ENCODE data around the gene FANCC.
"Not testable (repeated sequence)": the region's sequence is repeated elsewhere in the genome, so short reads cannot be mapped to it uniquely, and the experiment has no call there.

Gene FANCC

DNA sequence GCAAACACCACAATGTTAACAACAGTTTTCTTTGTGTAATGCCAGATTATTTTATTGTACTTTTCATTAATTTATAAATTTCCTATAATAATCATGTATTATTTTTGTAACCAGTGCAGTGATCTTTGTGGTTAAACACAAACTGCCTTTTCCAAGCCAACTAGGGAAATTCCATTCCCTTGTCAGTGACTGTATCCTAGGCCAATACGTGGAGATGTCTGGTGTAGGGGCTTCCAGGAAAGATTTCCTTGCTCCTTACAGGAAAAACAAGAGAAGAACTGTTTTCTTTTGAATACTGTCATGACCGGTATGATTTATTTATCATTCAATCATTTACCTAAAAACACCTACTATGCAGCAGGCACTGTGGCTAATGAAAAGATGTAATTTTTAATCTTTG lies 31.4 kb downstream of the FANCC start:
- H3K36me3 ChIP-seq, result no peaks in the 10 kb centered on the region
- H3K9me3 ChIP-seq, result peaks cover 4% of the 10 kb centered on the region
- no peak overlapping the region for H3K27ac ChIP-seq
- TF ChIP-seq Cebpa-rat (IDR thresholded peaks at IDR 0.05), result no peak
- H4K20me1 ChIP-seq, result no peaks in the 10 kb centered on the region
- H3K9ac ChIP-seq, result no peak overlapping the region
- no peaks in the 10 kb centered on the region for H3K4me1 ChIP-seq
- no peak overlapping the region for H3K4me3 ChIP-seq
- H3K27me3 ChIP-seq, result no peaks in the 10 kb centered on the region
- H3K4me2 ChIP-seq, result no peak overlapping the region

DNA sequence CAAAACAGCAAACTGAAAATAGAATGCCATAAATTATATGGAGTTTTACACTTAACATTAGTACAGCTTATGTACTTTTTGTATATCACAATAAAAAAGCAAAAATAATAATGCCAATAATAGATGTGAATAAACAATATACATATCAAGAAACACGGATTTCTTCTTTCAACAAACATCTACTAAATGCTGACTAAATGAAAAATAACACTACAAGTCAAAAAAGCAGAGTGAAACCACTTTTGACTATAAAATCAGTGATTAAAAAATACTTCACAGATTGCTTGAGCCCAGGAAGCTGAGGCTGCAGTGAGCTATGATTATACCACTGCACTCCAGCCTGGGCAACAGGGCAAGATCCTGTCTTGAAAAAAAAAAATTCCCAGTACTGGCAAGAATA lies 32.2 kb downstream of the FANCC start:
- Histone ChIP-seq H3K36me3 (no peaks in the 10 kb centered on the region), H3K27me3 (no peaks in the 10 kb centered on the region), H3K27ac (no peak overlapping the region), H4K20me1 (no peaks in the 10 kb centered on the region), H3K9me3 (peaks cover 11% of the 10 kb centered on the region), H3K9ac (no peak overlapping the region), H3K4me1 (no peaks in the 10 kb centered on the region), H3K4me2 (no peak overlapping the region), H3K4me3 (no peak overlapping the region)
- TF ChIP-seq Cebpa-rat (IDR thresholded peaks at IDR 0.05), result no peak

DNA sequence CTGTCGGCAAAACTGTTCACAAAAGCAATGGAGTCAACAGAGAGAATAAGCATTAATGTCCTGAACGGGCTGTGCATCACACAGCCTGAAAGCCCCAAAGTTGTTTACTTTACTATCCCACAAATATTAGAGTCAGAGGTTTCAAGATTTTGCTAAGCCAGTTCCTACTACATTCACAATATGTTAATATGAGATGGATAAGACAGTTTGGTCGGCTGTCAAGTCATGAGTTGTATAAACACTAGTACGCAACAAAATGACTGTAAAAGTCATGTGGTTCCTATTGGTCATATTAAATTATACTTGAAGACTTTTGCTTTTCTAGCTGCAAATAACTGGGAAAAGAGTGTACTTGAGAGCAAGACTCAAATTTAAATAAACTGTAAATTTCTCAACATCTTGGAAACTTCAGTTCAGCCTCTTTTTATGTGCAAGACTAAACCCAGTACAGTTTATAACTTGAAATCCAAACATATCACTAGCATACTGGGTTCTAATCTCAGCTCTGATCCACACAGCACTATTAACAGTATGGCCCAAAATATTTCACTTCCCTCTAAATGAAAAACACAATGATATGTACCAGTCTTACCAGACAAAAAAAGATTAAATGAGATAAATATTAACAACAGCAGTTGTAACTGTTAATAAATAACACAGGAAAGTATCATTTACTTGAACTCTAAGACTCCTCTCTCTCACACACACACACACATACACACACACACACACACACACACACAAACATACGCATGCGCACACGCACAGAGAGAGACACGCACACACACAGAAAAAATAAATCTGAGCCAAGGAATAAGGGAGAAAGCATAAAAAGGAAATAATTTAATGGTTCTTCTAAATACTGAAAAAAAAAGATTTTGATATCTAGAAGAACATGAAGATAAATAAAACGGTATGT lies 33.1 kb downstream of the FANCC start:
- Histone ChIP-seq H3K9me3 (peaks cover 18% of the 10 kb centered on the region), H3K9ac (no peak overlapping the region), H3K4me1 (no peaks in the 10 kb centered on the region), H3K27me3 (no peaks in the 10 kb centered on the region), H4K20me1 (no peaks in the 10 kb centered on the region), H3K4me3 (no peak overlapping the region), H3K36me3 (no peaks in the 10 kb centered on the region), H3K4me2 (no peak overlapping the region), H3K27ac (no peak overlapping the region)
- TF ChIP-seq Cebpa-rat (IDR thresholded peaks at IDR 0.05), result no peak

DNA sequence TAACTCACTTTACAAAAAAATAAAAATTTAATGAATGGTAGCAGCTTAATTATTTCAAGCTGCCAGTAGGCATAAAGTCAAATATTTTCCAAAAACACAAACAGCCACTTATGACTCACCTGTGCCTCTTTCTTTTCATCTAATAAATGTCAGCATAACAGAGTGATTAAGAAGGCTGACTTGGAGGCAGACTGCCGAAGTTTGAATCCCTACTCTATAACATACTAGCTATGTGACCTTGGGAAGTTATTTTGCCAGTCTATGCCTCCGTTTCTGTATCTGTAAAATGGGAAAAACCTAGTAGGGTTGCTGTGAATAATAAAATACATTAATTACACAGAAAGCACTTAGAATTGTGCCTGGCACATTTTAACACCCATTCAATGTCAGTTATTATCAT lies 33.8 kb downstream of the FANCC start:
- no peak for TF ChIP-seq Cebpa-rat (IDR thresholded peaks at IDR 0.05)
- Histone ChIP-seq H3K4me3 (no peak overlapping the region), H4K20me1 (no peaks in the 10 kb centered on the region), H3K36me3 (no peaks in the 10 kb centered on the region), H3K27ac (no peak overlapping the region), H3K9ac (no peak overlapping the region), H3K9me3 (peaks cover 26% of the 10 kb centered on the region), H3K4me1 (no peaks in the 10 kb centered on the region), H3K4me2 (no peak overlapping the region), H3K27me3 (no peaks in the 10 kb centered on the region)

DNA sequence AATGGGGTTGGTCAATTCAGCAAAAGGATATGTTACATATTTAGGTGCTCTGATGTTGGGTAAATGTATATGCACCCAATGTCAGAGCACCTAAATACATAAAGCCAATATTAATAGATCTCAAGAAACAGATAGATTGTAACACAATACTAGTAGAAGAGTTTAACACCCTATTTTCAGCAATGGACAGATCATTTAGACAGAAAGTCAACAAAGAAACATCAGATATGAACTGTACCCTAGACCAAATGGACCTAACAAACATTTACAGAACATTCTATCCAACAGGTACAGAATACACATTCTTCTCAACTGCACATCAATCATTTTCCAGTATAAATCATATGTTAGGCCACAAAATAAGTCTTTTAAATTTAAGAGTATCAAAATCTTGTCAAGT lies 35.2 kb downstream of the FANCC start:
- H4K20me1 ChIP-seq, result no peaks in the 10 kb centered on the region
- no peaks in the 10 kb centered on the region for H3K4me1 ChIP-seq
- no peak overlapping the region for H3K4me3 ChIP-seq
- no peak overlapping the region for H3K4me2 ChIP-seq
- no peak for TF ChIP-seq Cebpa-rat (IDR thresholded peaks at IDR 0.05)
- H3K27me3 ChIP-seq, result no peaks in the 10 kb centered on the region
- no peak overlapping the region for H3K9ac ChIP-seq
- H3K9me3 ChIP-seq, result peaks cover 30% of the 10 kb centered on the region
- H3K27ac ChIP-seq, result no peak overlapping the region
- no peaks in the 10 kb centered on the region for H3K36me3 ChIP-seq

GRCh38 chr9:95280745-95281144 lies 36.8 kb downstream of the FANCC start:
- peaks cover 6% of the 10 kb centered on the region for H3K4me1 ChIP-seq
- no peak overlapping the region for H3K4me3 ChIP-seq
- H3K9ac ChIP-seq, result no peak overlapping the region
- no peak overlapping the region for H3K4me2 ChIP-seq
- H3K27ac ChIP-seq, result no peak overlapping the region
- H4K20me1 ChIP-seq, result no peaks in the 10 kb centered on the region
- no peak for TF ChIP-seq Cebpa-rat (IDR thresholded peaks at IDR 0.05)
- no peaks in the 10 kb centered on the region for H3K27me3 ChIP-seq
- peaks cover 30% of the 10 kb centered on the region for H3K9me3 ChIP-seq
- no peaks in the 10 kb centered on the region for H3K36me3 ChIP-seq

DNA sequence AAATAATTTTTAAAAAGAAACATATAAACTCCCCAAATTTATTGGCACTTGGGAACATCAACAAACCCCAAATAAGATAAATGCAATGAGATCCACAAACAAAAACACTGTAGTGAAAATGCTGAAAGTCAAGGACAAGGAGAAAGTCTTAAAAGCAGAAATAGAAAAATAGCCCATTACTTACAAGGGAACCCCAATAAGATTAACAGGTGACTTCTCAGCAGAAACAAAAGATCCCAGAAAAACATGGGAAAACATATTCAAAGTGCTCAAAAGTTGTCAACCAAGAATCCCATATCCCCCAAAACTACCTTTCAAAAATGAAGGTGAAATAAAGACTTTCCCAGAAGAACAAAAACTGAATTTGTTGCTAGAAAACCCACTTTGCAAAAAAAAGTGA lies 40.0 kb downstream of the FANCC start:
- no peaks in the 10 kb centered on the region for H4K20me1 ChIP-seq
- H3K4me1 ChIP-seq, result peaks cover 9% of the 10 kb centered on the region
- no peaks in the 10 kb centered on the region for H3K27me3 ChIP-seq
- H3K27ac ChIP-seq, result no peak overlapping the region
- no peak overlapping the region for H3K4me2 ChIP-seq
- peaks cover 37% of the 10 kb centered on the region for H3K9me3 ChIP-seq
- no peak for TF ChIP-seq Cebpa-rat (IDR thresholded peaks at IDR 0.05)
- no peaks in the 10 kb centered on the region for H3K36me3 ChIP-seq
- no peak overlapping the region for H3K9ac ChIP-seq
- H3K4me3 ChIP-seq, result no peak overlapping the region

GRCh38 chr9:95276395-95276954 lies 41.0 kb downstream of the FANCC start:
- H3K4me2 ChIP-seq, result no peak overlapping the region
- no peak overlapping the region for H3K27ac ChIP-seq
- no peaks in the 10 kb centered on the region for H4K20me1 ChIP-seq
- no peak overlapping the region for H3K9ac ChIP-seq
- no peaks in the 10 kb centered on the region for H3K27me3 ChIP-seq
- TF ChIP-seq Cebpa-rat (IDR thresholded peaks at IDR 0.05), result no peak
- H3K4me1 ChIP-seq, result peaks cover 9% of the 10 kb centered on the region
- no peak overlapping the region for H3K4me3 ChIP-seq
- no peaks in the 10 kb centered on the region for H3K36me3 ChIP-seq
- peaks cover 36% of the 10 kb centered on the region for H3K9me3 ChIP-seq

GRCh38 chr9:95274160-95274559 lies 43.3 kb downstream of the FANCC start:
- not testable (repeated sequence) for H3K27me3 ChIP-seq, H3K9ac ChIP-seq, H3K4me2 ChIP-seq, H3K36me3 ChIP-seq, H3K4me1 ChIP-seq, H3K4me3 ChIP-seq, H4K20me1 ChIP-seq, H3K27ac ChIP-seq
- peaks cover 16% of the 10 kb centered on the region for H3K9me3 ChIP-seq

DNA sequence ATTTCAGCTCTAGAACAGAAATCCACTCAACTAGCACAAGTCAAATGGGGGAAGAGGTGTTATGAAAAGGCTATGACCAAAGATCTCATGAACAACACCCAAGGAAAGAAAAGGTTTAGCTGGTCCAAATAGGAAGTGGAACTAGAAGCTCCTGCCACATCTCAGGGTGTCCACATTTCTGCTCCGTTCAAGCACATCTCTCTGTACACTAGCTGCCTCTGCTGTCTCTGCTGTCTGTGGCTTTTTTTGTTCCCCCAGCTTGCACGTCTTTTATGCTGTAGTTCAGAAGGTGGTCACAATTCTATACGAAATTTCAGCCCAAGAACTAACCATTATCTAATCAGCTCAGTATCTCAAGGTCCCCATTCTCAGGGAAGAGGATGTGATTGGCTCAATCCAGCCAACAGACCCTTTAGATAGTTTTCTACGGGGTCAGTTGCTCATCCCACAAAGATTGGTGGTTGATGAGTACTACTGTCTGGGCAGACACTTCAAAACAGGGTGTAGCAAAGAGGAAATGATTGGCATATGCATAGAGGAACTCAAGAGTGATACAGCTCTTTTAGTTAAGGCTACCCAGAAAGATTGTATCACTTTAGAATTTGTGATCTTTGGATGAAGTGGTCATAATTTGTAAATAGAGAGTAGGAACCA lies 44.0 kb downstream of the FANCC start:
- Histone ChIP-seq H3K9me3 (peaks cover 9% of the 10 kb centered on the region), H3K4me1 (peaks cover 9% of the 10 kb centered on the region), H3K4me3 (no peak overlapping the region), H4K20me1 (no peaks in the 10 kb centered on the region), H3K4me2 (no peak overlapping the region), H3K27me3 (no peaks in the 10 kb centered on the region), H3K36me3 (no peaks in the 10 kb centered on the region), H3K9ac (no peak overlapping the region), H3K27ac (no peak overlapping the region)
- no peak for TF ChIP-seq Cebpa-rat (IDR thresholded peaks at IDR 0.05)

Measured in BLaER1 (cell line).